GM12872 (cell line): ENCODE measurements around the gene RAB9A.

ENCODE experiments used
- TF ChIP-seq, protein P1 (sequence below): IDR thresholded peaks from 3 replicates; pipeline ENCODE4 v1.5.1; 2011; ENCODE audit warnings: low read depth, mild to moderate bottlenecking, low read length, moderate library complexity; ENCODE audit not compliant: insufficient read depth

RAB9A gene

GRCh38 chrX:13732246-13733067, 43.5 kb downstream of the RAB9A start:
- TF ChIP-seq, protein P1, sequence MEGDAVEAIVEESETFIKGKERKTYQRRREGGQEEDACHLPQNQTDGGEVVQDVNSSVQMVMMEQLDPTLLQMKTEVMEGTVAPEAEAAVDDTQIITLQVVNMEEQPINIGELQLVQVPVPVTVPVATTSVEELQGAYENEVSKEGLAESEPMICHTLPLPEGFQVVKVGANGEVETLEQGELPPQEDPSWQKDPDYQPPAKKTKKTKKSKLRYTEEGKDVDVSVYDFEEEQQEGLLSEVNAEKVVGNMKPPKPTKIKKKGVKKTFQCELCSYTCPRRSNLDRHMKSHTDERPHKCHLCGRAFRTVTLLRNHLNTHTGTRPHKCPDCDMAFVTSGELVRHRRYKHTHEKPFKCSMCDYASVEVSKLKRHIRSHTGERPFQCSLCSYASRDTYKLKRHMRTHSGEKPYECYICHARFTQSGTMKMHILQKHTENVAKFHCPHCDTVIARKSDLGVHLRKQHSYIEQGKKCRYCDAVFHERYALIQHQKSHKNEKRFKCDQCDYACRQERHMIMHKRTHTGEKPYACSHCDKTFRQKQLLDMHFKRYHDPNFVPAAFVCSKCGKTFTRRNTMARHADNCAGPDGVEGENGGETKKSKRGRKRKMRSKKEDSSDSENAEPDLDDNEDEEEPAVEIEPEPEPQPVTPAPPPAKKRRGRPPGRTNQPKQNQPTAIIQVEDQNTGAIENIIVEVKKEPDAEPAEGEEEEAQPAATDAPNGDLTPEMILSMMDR, result no peak

DNA sequence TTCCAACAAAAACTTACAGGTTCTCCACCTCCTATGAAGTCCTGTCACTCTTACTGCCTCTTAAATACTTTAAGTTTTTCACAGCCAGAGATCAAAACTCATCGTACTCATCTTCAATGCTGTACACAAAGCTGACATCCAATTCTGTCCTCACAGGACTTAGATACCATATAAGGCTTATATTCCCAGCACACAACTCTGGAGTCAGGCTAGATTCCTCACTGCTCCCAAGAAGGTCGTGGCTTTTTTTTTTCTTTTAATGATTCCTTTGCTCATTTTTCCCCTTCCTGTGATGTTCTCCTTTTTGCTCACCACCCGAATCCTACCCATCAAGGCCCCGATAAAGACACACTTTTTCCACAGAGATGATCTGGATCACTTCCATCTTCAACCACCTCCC, 44.6 kb downstream of the RAB9A start:
- TF ChIP-seq, protein P1, result no peak

- TF ChIP-seq, protein P1, result no peak
These were observed 45.6 kb downstream of the RAB9A start, which contains the start of the genes OFD1 and TRAPPC2 for GRCh38 chrX:13734278-13735172. Gene OFD1 (plus strand): TSS chrX:13734748. CDS start chrX:13735072, 324 bp downstream. Gene TRAPPC2 (minus strand): TSS chrX:13734620. CDS start chrX:13719963, 14,657 bp downstream.

DNA sequence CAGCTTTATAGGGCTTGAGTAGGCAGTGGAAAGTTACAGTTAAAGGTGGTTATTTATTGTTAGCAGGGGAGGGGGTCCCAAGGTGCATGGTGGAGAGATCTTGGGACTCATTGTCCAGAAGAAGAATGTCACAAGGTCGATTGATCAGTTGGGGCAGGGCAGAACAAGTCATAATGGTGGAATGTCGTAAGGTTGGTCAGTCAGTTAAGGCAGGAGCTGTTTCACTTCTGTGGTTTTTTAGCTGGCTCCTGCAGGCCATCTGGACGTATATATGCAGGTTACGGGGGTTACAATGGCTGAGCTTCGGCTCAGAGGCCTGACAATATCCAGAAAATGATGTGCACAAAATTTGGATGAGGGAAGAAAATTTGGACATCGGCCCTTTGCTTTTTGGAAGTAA, 52.8 kb downstream of the RAB9A start:
- TF ChIP-seq, protein P1, result no peak

GRCh38 chrX:13742397-13743176, 53.7 kb downstream of the RAB9A start:
- TF ChIP-seq, protein P1, result no peak

DNA sequence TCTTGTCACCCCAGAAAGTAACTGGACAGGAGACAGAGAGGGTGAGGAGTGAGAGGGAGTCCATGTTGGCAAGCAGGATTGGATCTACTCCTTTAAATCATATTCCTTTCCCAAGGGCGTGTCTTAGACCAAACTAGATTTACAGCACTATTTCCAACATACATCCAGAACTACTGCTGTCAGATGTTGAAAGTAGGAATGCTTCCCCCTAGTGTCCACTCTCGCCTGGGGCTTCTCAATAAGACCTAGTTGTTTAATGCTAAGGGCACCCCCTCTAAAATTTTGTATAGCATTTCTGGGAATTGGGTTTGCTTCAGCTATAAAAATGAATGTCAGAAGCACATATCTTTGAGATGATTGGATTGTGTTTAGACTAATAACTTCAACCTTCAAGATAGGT, 58.9 kb downstream of the RAB9A start:
- TF ChIP-seq, protein P1, result peak; percentile 35; the same call in 2 of the 3 replicates
